SH-SY5Y (cell line): ENCODE data around the gene ERFE.

Experiments used
- GATA2 ChIP-seq: IDR thresholded peaks from 2 replicates; pipeline ENCODE4 v1.6.1; 2011; ENCODE audit warnings: mild to moderate bottlenecking, low read depth, low read length
- GATA3 ChIP-seq: IDR thresholded peaks from 2 replicates; pipeline ENCODE4 v1.6.1; 2011; ENCODE audit warnings: low read depth, mild to moderate bottlenecking, low read length, moderate library complexity

Gene ERFE

DNA sequence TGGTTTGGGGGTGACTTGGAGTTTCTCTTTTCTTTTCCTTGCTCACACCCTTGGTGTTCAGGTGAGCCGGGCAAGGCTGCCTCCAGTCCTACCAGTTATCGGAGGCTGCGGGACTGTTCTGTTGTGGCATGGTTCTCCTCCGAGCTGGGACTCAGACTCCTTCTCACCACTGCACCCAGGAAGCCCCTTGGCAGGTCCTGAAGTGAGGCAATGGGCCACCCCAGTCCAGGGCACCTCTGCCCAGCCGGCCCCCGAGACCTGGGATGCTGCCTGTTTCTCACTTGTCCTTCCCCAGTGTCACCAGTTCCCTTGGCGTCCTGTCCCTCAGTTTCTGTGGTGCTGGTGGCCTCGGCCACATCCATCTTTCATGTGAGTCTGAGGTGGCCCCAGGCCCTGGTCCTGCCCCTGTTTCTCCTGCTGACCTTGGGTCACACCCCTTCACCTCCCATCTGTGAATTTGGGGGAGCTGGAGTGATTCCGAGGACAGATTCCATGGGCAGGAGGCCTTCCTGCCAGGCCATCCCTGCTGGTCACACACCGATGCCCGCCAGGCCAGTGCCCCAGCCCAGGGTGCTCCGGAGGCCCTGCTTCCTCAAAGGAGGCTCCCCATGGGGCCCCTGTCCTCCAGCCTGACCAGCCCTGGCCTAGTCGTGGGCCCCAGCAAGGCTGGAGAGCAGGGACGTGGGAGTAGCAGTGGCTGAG lies 26.9 kb upstream of the ERFE start:
- TF ChIP-seq GATA3 (no peak), GATA2 (no peak)

DNA sequence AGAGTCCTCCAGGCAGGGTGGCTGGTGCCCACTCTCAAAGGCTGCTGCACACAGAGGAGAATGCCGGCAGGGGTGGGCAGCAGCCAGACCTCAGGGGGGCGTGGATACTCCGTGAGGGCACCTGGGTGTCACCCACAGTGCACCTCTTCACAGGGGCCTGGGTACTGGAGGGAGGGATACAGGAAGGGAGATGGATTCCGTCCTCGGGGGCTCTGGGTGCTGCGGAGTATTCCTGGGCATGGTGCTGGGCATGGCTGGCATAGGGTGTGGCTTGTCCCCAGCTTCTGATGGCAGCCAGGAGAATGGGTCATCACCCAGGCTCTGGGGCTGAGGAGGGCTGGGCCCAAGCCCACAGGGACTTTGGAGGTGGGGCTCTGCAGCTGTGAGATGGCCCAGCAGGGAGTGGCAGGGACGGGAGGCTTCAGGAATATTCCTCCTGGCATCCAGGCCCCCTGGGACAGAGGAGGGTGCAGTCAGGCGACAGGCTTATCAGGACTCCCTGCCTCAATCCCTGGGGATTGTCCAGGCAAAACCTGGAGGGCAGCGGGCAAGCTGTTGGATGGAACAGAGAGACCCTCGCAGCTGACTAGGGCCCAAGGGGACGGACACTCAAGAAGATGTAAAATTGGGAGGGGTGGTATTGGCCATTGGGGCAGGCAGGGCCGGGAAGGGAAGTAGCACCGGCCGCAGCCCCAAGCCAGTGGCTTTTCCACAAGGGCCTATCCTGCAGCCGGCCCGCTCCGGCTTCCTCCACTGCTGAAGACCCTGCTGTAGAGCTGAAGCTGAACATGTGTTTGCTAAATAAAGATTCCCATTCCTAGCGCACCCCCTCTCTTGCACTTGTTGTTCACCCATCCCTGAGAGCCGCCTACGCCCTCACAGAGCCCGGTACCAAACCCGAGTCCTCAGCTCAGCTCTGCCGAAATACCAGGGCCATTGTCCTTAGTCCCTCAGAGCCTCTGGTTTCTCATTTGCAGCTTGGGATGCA lies 26.0 kb upstream of the ERFE start:
- no peak for TF ChIP-seq GATA3
- TF ChIP-seq GATA2, result no peak

- no peak for TF ChIP-seq GATA2
- no peak for TF ChIP-seq GATA3
Measured at GRCh38 chr2:238133499-238134392, 25.0 kb upstream of the ERFE start.

DNA sequence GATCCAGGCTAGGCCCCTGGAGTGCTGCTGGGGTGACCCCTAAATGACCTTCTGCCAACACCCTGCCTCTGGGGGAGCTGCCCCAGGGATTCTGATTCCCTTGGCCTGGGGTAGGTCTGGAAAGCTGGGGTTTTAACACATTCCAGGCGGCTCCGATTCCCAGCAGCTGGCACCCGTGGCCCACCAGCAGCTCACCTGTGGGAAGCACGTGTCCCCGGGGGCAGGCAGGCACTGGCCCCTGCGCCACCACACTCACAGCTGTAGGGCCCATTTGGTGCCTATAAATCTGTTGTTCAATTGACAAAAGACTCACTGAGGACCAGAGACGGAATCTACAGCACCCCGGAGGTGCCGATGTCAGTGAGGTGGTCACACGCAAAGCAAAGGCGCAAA lies 24.4 kb upstream of the ERFE start:
- TF ChIP-seq GATA3, result no peak
- no peak for TF ChIP-seq GATA2

DNA sequence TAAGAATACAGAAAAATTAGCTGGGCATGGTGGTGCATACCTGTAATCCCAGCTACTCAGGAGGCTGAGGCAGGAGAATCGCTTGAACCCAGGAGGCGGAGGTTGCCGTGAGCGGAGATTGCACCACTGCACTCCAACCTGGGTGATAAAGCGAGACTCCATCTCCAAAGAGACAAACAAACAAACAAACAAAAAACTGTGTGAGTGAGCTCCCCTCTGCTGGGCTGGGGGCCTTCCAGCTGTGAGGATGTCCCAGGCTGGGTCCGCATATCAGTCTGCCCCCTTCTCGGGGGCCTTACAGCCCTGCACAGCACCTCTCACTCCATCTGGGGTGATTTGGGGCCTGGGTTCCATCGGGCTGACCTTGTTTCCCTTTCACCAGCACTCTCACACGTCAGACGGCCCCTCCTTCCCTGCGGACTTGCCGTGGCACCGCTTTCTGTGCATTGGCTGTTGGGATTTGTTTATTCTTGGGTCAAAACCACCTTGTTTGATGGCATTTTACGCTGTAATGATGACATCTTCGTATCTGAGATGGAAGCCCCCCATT lies 23.1 kb upstream of the ERFE start:
- TF ChIP-seq GATA3, result no peak
- no peak for TF ChIP-seq GATA2

DNA sequence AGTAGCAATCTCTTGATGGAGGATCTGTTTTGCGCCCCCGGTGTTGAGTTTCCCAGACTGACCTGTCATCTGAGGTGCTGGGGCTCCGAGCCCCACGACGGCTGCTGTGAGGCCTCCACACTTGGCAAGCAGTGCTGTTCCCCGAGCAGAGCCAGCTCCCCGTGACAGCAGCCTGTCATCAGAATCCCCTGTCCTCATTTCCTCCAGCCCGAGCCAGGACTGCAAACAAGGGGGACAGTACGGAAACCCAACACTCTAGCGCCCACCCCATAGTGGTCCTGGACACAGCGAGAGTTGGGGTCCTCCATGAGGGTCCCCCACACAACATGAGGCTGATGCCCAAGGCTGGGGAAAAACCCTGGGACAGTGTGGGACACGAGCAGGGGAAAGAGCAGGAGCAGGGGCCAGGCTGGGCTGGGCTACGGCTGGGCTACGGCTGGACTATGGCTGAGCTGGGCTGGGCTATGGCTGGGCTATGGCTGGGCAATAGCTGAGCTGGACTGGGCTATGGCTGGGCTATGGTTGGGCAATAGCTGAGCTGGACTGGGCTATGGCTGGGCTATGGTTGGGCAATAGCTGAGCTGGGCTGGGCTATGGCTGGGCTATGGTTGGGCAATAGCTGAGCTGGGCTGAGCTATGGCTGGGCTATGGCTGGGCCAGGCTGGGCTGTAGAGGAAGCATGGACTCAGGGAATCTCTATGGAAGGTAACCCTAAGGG lies 21.8 kb upstream of the ERFE start:
- TF ChIP-seq GATA3 (no peak), GATA2 (no peak)

DNA sequence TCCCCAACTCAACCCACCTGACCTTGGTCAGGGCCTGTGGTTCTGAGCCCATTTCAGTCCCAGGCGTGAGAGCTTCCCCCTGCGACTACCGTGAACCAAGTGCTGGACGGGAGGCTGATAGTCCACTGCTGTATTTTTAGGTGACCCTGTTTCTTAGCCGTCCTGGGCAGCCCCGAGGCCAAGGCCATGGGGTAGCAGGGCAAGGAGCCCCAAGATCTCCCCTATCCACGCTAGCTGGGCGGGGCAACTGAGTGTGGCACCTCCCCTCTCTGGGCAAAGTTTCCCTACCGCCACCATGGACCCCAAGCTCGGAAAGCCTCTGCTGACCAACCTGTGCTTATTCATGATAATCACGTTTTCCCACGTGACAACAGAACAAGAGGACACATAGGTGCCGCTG lies 20.9 kb upstream of the ERFE start:
- TF ChIP-seq GATA3 (no peak), GATA2 (no peak)

DNA sequence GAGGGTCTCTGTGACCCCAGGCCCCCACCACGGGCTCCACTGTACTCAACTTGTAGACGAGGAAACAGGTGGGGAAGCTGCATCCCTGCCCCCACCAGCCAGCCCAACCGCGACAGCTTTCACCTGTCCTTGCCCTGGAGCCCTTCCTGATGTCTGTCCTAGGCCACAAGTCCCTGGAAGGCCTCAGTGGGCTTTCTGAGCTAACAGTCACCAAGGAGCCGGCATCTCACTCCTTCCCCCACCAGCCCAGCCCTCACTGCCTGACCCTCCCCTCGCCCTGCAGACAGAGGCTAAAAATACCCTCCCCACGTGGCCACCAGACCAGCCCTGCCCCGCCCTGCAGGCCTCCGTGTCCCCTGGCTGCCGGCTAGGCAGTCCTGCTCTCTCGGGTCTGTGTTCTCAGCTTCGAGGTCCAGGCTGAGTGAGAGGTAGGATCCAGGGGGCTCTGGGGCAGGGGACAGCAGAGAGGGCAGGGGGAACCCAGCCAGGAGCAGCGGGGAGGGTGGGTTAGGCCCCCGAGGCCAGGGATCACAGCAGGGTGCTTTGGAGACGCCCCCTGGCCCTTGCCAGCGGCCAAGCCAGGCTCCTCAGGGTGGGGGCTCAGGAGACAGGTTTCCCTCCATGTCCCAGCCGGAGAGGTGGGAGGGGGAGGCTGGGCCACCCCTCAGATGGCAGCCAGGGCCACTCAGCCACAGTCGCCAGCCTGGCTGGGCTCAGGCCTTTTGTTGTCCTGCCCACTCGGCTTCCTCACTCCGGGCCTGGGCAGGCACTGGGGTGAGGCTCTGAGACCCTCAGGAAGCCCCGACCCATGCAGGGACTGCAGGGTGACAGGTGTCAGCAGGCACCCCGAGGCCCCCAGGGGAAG lies 20.2 kb upstream of the ERFE start, which contains the start of gene KLHL30:
Gene KLHL30, plus strand, starts transcription at position 338 of the 865 bp plus-strand sequence. CDS start 2,087 bp downstream, outside the sequence.
- TF ChIP-seq GATA2, result no peak
- no peak for TF ChIP-seq GATA3

GRCh38 chr2:238139196-238140039 lies 19.4 kb upstream of the ERFE start:
- no peak for TF ChIP-seq GATA3
- TF ChIP-seq GATA2, result no peak

DNA sequence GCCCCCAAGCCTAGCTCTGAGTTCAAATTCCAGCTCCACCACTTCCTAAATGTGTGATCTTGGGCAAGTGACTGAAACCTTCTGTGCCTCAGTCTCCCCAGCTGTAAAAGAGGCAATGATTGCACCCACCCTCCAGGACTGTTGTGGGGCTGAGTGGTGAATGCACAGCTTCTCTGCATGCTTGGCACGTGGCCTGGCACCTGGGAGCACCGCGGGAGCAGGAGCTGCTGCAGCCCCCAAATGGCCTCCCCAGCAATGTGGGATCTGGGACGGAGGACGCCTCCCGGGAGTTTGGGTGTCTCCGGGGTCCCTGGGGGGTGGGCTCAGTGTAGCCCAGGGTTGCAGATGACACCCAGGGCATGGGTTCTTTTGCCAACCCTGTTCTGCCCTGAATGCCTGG lies 18.7 kb upstream of the ERFE start:
- TF ChIP-seq GATA2 (no peak), GATA3 (no peak)

GRCh38 chr2:238140721-238141540 lies 17.8 kb upstream of the ERFE start:
- TF ChIP-seq GATA2 (no peak), GATA3 (no peak)
